ENCODE measurements around the gene ANKHD1.

GRCh38 chr5:140567871-140568270, 166.2 kb downstream of the ANKHD1 start:
- TF ChIP-seq POLR2A (IDR thresholded peaks at IDR 0.05) (no peak), CTCF (IDR thresholded peaks at IDR 0.05) (no peak), EP300 (IDR thresholded peaks at IDR 0.05) (no peak)

Data from ovary (tissue), 3 donors.